OCI-LY7 (cell line): ENCODE data around the gene CCDC74A. TPM values are rescaled to one million over a fixed set of nuclear protein-coding genes. Genes with fewer than 3 reads are reported as not detected.
"Not testable (repeated sequence)": the region's sequence is repeated elsewhere in the genome, so short reads cannot be mapped to it uniquely, and the experiment has no call there.

Source experiments
- BruUV-seq: library from RNA; stranded (reverse); fragments of 400-500 nt; replicated peaks from 2 replicates; lab custom pipeline; 2021; lab: Mats Ljungman, UMichigan
- CTCF ChIA-PET: fragments of 300-600 bp; sonication (Branson Sonifier 250); formaldehyde crosslinking; loops from one replicate; lab custom pipeline; 2022; ENCODE audit warnings: antibody characterized with exemption; ENCODE audit not compliant: unreplicated experiment; lab: Charles Lee
- POLR2A ChIA-PET: fragments of 300-600 bp; sonication (Branson Sonifier 250); formaldehyde crosslinking; loops from one replicate; lab custom pipeline; 2022; ENCODE audit warnings: antibody characterized with exemption; lab: Charles Lee
- DNase-seq: peaks from one replicate; pipeline ENCODE4 v3.0.0-alpha.2; 2015; ENCODE audit warnings: low spot score
- H2AFZ ChIP-seq: fragments of 200-600 bp; sonication (generic), shearing (Covaris generic); 2 replicates; pipeline ENCODE4 v1.6.1; 2014; ENCODE audit warnings: mild to moderate bottlenecking, antibody characterized with exemption, low read length, moderate library complexity
- H3K27ac ChIP-seq: fragments of 200-600 bp; sonication (generic); 2 replicates; pipeline ENCODE4 v1.5.1; 2014; ENCODE audit warnings: mixed run types, low read depth, mild to moderate bottlenecking, moderate library complexity, low read length, inconsistent platforms; ENCODE audit not compliant: poor library complexity, severe bottlenecking
- H3K36me3 ChIP-seq: fragments of 200-600 bp; sonication (generic); 2 replicates; pipeline ENCODE4 v1.6.1; 2014; ENCODE audit warnings: mild to moderate bottlenecking, antibody characterized with exemption, low read length, moderate library complexity, mixed read lengths; ENCODE audit not compliant: insufficient read depth
- H3K4me1 ChIP-seq: fragments of 200-600 bp; sonication (generic); 2 replicates; pipeline ENCODE4 v1.5.1; 2014; ENCODE audit warnings: mild to moderate bottlenecking, low read length; ENCODE audit not compliant: insufficient read depth, poor library complexity, severe bottlenecking
- H3K4me2 ChIP-seq: fragments of 200-600 bp; sonication (generic); 2 replicates; pipeline ENCODE4 v1.6.1; 2014; ENCODE audit warnings: mild to moderate bottlenecking, low read length
- H3K4me3 ChIP-seq: fragments of 200-600 bp; sonication (generic); 2 replicates; pipeline ENCODE4 v1.5.1; 2014; ENCODE audit warnings: mild to moderate bottlenecking, low read depth, low read length; ENCODE audit not compliant: poor library complexity, severe bottlenecking
- H3K79me2 ChIP-seq: fragments of 200-600 bp; sonication (generic); 2 replicates; pipeline ENCODE4 v1.6.1; 2016; ENCODE audit warnings: low read depth, mild to moderate bottlenecking, low read length, moderate library complexity, mixed read lengths; ENCODE audit not compliant: insufficient read depth
- H3K9me2 ChIP-seq: fragments of 200-600 bp; sonication (generic); 2 replicates; pipeline ENCODE4 v1.6.1; 2016; ENCODE audit warnings: mild to moderate bottlenecking, low read length, mixed read lengths; ENCODE audit not compliant: insufficient read depth
- H3K9me3 ChIP-seq: fragments of 200-600 bp; sonication (generic); 2 replicates; pipeline ENCODE4 v1.6.1; 2014; ENCODE audit warnings: mild to moderate bottlenecking, mixed run types, low read length, mixed read lengths
- H4K20me1 ChIP-seq: fragments of 200-600 bp; sonication (generic); 2 replicates; pipeline ENCODE4 v1.6.1; 2014; ENCODE audit warnings: mild to moderate bottlenecking, antibody characterized with exemption, low read length, moderate library complexity, mixed read lengths; ENCODE audit not compliant: insufficient read depth
- CTCF ChIP-seq: fragments of 200-600 bp; sonication (generic); conservative IDR thresholded peaks from 2 replicates; pipeline ENCODE4 v1.5.1; 2014; ENCODE audit warnings: mild to moderate bottlenecking, antibody characterized with exemption, low read length, moderate library complexity, mixed read lengths
- EZH2phosphoT487 ChIP-seq: fragments of 200-600 bp; sonication (generic); IDR thresholded peaks from 2 replicates; pipeline ENCODE4 v1.6.1; 2018; ENCODE audit warnings: low read depth, borderline replicate concordance, mild to moderate bottlenecking, mixed run types, antibody characterized with exemption, low read length, moderate library complexity, mixed read lengths
- intact Hi-C: fragments of 100-400 bp; cut with micrococcal nuclease; formaldehyde crosslinking; loops from one replicate; pipeline ENCODE4 v1.10.0; 2022; ENCODE audit not compliant: unreplicated experiment
- total RNA-seq, 2 experiments: library from RNA; depleted of rRNA in 1 of 2; stranded (reverse); fragments of >200 nt in 1 of 2; shearing (Covaris generic) in 1 of 2; gene quantifications; 2 replicates each; pipeline ENCODE4 v1.2.3, GENCODE V29; 2014 to 2022

CCDC74A gene
- total RNA-seq, 2 experiments from 2014 or later, result 27.1 to 57.4 TPM

DNA sequence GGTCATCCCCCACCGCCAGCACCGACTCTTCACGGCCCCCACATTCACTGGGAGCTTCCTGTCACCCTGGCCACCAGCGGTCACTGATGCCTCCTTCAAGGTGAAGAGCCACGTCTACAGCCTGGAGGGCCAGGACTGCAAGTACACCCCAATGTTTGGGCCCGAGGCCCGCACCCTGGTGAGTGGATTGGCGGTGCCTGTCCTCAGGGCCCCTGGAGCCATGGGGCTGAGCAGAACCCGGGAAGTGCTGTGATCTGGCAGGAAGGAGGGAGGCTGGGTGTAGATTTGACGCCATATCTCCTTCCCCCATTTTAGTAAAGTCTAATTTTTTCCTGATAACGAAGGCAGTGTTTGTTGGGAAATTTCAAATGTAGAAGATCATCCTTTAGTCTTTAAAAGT is 9.2 kb upstream of the CCDC74A start:
- H4K20me1 ChIP-seq, H3K4me3 ChIP-seq, DNase-seq, H3K4me2 ChIP-seq, H3K79me2 ChIP-seq, CTCF ChIA-PET, intact Hi-C loops, H3K9me2 ChIP-seq, H2AFZ ChIP-seq, H3K27ac ChIP-seq, POLR2A ChIA-PET, BruUV-seq, H3K4me1 ChIP-seq, H3K9me3 ChIP-seq: not testable (repeated sequence)
- H3K36me3 ChIP-seq, result peaks cover 64% of the 10 kb centered on the region

DNA sequence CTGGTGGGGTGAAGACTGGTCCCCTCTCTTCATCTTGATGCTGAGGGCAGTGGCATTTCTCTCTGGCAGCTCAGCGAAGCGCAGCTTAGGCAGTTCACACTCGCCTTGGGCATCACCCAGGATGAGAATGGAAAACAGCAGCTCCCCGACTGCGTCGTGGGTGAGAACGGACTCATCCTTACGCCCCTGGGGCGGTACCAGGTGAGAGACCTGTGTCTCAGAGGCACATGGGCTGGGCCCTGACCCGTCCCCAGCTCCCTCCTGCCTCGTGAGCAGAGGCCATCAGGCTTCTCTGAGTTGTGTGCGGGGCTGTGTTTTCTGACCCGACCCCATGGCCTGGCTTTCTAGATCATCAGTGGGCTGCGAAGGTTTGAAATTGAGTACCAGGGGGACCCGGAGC is 8.2 kb upstream of the CCDC74A start:
- no peak overlapping the region for H3K27ac ChIP-seq
- peaks cover 5% of the 10 kb centered on the region for H3K4me1 ChIP-seq
- H3K9me3 ChIP-seq, result no peaks in the 10 kb centered on the region
- intact Hi-C loops, result no loop called here
- H3K79me2 ChIP-seq, result no peaks in the 10 kb centered on the region
- ChIA-PET POLR2A (no interaction called here), CTCF (no interaction called here)
- H3K4me3 ChIP-seq, result no peak overlapping the region
- H3K4me2 ChIP-seq, result no peak overlapping the region
- TF ChIP-seq EZH2phosphoT487, result no peak
- no peaks in the 10 kb centered on the region for H3K9me2 ChIP-seq
- H3K36me3 ChIP-seq, result peaks cover 55% of the 10 kb centered on the region
- no TSS peak for BruUV-seq
- no peak for DNase-seq
- H2AFZ ChIP-seq, result no peak overlapping the region
- H4K20me1 ChIP-seq, result no peaks in the 10 kb centered on the region

GRCh38 chr2:131519871-131520470 is 7.7 kb upstream of the CCDC74A start:
- intact Hi-C loops, result loop anchor here (10.0 kb wide), 1 partner anchor 155 kb away; no protein-coding TSS in a partner anchor
- H3K27ac ChIP-seq, BruUV-seq, DNase-seq, H3K9me3 ChIP-seq, H3K4me3 ChIP-seq, H3K4me1 ChIP-seq, CTCF ChIA-PET, H3K4me2 ChIP-seq, POLR2A ChIA-PET, H3K79me2 ChIP-seq, H3K9me2 ChIP-seq, H4K20me1 ChIP-seq, H2AFZ ChIP-seq: not testable (repeated sequence)
- peaks cover 51% of the 10 kb centered on the region for H3K36me3 ChIP-seq

GRCh38 chr2:131520526-131520925 is 7.2 kb upstream of the CCDC74A start:
- Histone ChIP-seq H3K4me3 (no peak overlapping the region), H3K9me2 (no peaks in the 10 kb centered on the region), H3K79me2 (no peaks in the 10 kb centered on the region), H3K27ac (no peak overlapping the region), H3K4me1 (peaks cover 5% of the 10 kb centered on the region), H2AFZ (no peak overlapping the region), H3K4me2 (no peak overlapping the region), H4K20me1 (no peaks in the 10 kb centered on the region), H3K36me3 (peaks cover 51% of the 10 kb centered on the region), H3K9me3 (no peaks in the 10 kb centered on the region)
- TF ChIP-seq EZH2phosphoT487, result no peak
- TF ChIP-seq CTCF, result no peak
- intact Hi-C loops, result loop anchor here (10.0 kb wide), 1 partner anchor 154 kb away; no protein-coding TSS in a partner anchor
- BruUV-seq, result no TSS peak
- DNase-seq, result no peak
- CTCF ChIA-PET, result no interaction called here
- POLR2A ChIA-PET, result no interaction called here

DNA sequence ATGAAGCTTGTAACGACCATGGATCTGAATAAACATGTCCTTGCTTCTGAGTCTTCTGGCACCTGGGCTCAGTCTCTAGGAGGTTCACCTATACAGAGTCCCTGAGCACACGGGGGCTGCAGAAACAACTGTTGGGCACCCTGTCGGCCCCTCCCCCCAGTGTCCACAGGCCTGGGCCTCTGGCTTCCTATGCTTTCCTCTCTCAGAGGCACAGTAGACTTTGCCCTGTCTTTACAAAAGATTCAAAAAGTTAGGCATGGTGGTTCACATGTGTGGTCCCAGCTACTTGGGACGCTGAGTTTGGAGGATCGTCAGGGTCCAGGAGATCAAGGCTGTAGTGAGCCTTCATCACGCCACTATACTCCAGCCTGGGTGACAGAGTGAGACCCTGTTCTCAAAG is 6.2 kb upstream of the CCDC74A start:
- H3K4me1 ChIP-seq, H3K79me2 ChIP-seq, H3K4me3 ChIP-seq, CTCF ChIA-PET, H2AFZ ChIP-seq, BruUV-seq, H3K4me2 ChIP-seq, H3K9me3 ChIP-seq, H4K20me1 ChIP-seq, DNase-seq, H3K27ac ChIP-seq, H3K9me2 ChIP-seq: not testable (repeated sequence)
- intact Hi-C loops, result loop anchor here (10.0 kb wide), 1 partner anchor 153 kb away; no protein-coding TSS in a partner anchor
- POLR2A ChIA-PET, result interaction anchor here (0.6 kb wide), 1 partner anchor 33 kb away, joined by 3 read pairs; no protein-coding TSS in a partner anchor
- peaks cover 46% of the 10 kb centered on the region for H3K36me3 ChIP-seq
